VCaP (cell line): ENCODE results near the gene PDE4D.

Experiments used
- H3K27ac ChIP-seq: fragments of 450-650 bp; 2 replicates; pipeline ENCODE4 v1.5.1; 2017
- CTCF ChIP-seq: fragments of 450-650 bp; conservative IDR thresholded peaks from 2 replicates; pipeline ENCODE4 v1.5.1; 2017; ENCODE audit warnings: mild to moderate bottlenecking, moderate library complexity

The PDE4D gene

DNA sequence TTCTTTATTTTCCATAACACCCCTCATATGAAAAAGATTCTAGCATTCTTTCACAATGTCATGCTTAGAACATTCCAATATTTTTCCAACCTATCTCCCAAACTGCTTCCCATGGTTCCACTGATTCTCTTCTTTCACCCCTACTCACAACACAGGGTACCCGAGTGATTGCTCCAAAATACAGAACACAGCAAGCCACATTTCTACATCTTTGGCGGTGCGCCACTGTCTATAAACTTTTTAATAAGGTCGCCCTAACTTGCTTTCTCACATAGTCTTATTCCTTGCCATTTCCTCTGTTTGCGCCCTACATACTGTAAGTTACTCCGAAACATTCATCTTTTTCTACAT is 793.6 kb downstream of the PDE4D start:
- TF ChIP-seq CTCF, result no peak
- no peak overlapping the region for H3K27ac ChIP-seq

GRCh38 chr5:59099270-59099994 is 794.1 kb downstream of the PDE4D start:
- no peak for TF ChIP-seq CTCF
- no peak overlapping the region for H3K27ac ChIP-seq

DNA sequence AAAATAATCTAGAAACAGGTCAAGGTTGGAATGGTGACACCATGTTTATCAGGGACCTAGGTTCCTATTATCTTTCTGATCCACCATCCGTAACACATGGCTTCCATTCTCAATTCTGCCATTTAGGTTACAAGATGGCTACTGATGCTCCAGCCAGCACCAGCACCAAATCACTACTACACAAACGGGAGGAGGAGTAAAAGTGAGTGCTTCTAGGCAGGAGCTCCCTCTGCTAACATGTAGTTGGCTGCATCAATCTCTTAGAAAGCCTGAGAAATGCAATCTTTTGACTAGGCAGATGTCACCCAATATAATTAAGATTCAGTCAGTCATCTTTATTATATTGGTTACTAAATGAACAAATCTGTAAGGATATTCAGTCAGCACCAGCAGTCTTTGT is 794.8 kb downstream of the PDE4D start:
- TF ChIP-seq CTCF, result no peak
- H3K27ac ChIP-seq, result no peak overlapping the region

- TF ChIP-seq CTCF, result no peak
- H3K27ac ChIP-seq, result peak overlapping the region; percentile 14; the same call in 1 of the 2 replicates
Observed at GRCh38 chr5:59097712-59098111, 795.8 kb downstream of the PDE4D start.

DNA sequence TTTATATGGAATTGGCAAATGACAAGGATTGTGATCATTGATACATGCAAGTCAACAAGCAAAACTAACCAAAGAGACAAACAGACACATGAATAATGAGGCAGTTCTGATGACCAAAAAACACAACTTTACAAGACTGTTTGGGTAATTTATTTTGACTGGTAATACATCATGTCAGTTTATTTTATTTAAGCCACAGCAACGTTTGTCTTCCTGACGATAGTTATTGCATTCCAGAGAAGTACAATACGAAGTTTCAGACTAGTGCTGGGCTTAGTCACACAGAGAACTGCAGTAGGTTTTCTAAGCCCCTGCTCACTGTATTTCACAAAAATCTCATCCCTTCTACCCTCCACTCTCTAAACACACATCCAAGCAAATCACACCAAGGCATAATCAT is 796.4 kb downstream of the PDE4D start:
- no peak for TF ChIP-seq CTCF
- peak overlapping the region; percentile 14; the same call in 1 of the 2 replicates for H3K27ac ChIP-seq

DNA sequence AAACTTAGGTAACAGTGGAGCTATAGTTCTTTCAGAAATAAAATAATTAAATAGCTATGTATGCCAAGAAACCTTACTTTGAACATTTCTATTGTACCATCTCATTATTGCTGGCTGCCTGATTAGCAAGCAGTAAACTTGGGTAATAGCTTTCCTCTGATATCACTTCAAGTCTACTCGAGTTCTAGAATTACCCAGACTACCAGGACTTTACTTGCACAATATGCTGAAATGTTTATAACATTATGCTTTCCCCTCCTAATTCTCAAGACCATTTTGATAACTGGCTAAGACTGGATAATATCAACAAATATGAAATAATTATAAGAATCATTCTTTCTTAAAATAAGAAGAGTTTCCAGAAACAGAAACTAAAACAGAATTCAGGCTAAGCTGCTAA is 798.0 kb downstream of the PDE4D start:
- no peak overlapping the region for H3K27ac ChIP-seq
- TF ChIP-seq CTCF, result no peak

GRCh38 chr5:59094864-59095263 is 798.7 kb downstream of the PDE4D start:
- H3K27ac ChIP-seq, result no peak overlapping the region
- no peak for TF ChIP-seq CTCF
